Measurements from ENCODE around the gene CDK7.

The CDK7 gene

GRCh38 chr5:69284203-69284602 lies 49.5 kb downstream of the CDK7 start:
- Histone ChIP-seq H3K4me1 (ENCODE audit: control insufficient read depth, insufficient read depth, low read length) (peaks cover 13% of the 10 kb centered on the region), H3K9me3 (ENCODE audit: control insufficient read depth, low read length) (no peaks in the 10 kb centered on the region), H3K27me3 (ENCODE audit: control insufficient read depth, insufficient read depth, low read length, poor library complexity, severe bottlenecking) (no peaks in the 10 kb centered on the region), H3K27ac (ENCODE audit: insufficient read depth, low read depth, low read length, poor library complexity, severe bottlenecking) (no peak overlapping the region), H3K4me3 (ENCODE audit: insufficient read depth, low read depth, low read length) (no peak overlapping the region), H3K36me3 (ENCODE audit: control insufficient read depth, insufficient read depth, low read length) (peaks cover 5% of the 10 kb centered on the region)
- WGBS, 2 experiments = 90 to 95% methylated on average over 1 of the region's 2 CpGs

GRCh38 chr5:69285448-69286116 lies 50.9 kb downstream of the CDK7 start:
- no peak overlapping the region for H3K27ac ChIP-seq (ENCODE audit: insufficient read depth, low read depth, low read length, poor library complexity, severe bottlenecking)
- H3K36me3 ChIP-seq (ENCODE audit: control insufficient read depth, insufficient read depth, low read length) = peaks cover 2% of the 10 kb centered on the region
- no peaks in the 10 kb centered on the region for H3K27me3 ChIP-seq (ENCODE audit: control insufficient read depth, insufficient read depth, low read length, poor library complexity, severe bottlenecking)
- 83% methylated on average over 5 of the region's 5 CpGs for WGBS, 2 experiments
- H3K9me3 ChIP-seq (ENCODE audit: control insufficient read depth, low read length) = no peaks in the 10 kb centered on the region
- H3K4me1 ChIP-seq (ENCODE audit: control insufficient read depth, insufficient read depth, low read length) = peaks cover 13% of the 10 kb centered on the region
- no peak overlapping the region for H3K4me3 ChIP-seq (ENCODE audit: insufficient read depth, low read depth, low read length)

DNA sequence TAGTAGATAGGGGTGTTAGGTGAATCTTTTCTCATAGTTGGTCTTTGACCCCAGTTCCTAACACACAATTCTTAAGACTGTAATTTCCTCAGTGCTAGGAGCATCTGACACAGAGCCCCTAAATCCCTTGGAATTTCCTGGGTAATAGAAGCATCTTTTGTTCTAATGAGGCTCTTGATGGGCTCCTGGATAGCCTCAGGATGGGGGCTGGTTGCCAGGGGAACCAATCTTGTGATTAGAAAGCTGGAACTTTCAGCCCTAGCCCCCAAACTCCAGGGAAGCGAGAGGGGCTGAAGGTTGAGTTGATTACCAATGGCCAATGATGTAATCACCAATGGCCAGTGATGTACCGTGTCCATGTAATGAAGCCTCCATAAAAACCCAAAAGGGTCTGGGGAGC lies 53.4 kb downstream of the CDK7 start:
- H3K27ac ChIP-seq (ENCODE audit: insufficient read depth, low read depth, low read length, poor library complexity, severe bottlenecking) = peak overlapping the region; percentile 44
- no peaks in the 10 kb centered on the region for H3K27me3 ChIP-seq (ENCODE audit: control insufficient read depth, insufficient read depth, low read length, poor library complexity, severe bottlenecking)
- H3K4me1 ChIP-seq (ENCODE audit: control insufficient read depth, insufficient read depth, low read length) = peaks cover 13% of the 10 kb centered on the region
- H3K36me3 ChIP-seq (ENCODE audit: control insufficient read depth, insufficient read depth, low read length) = no peaks in the 10 kb centered on the region
- 36 to 41% methylated on average over 2 of the region's 2 CpGs for WGBS, 2 experiments
- no peaks in the 10 kb centered on the region for H3K9me3 ChIP-seq (ENCODE audit: control insufficient read depth, low read length)
- no peak overlapping the region for H3K4me3 ChIP-seq (ENCODE audit: insufficient read depth, low read depth, low read length)

- no peak overlapping the region for H3K27ac ChIP-seq (ENCODE audit: insufficient read depth, low read depth, low read length, poor library complexity, severe bottlenecking)
- H3K4me3 ChIP-seq (ENCODE audit: insufficient read depth, low read depth, low read length) = no peak overlapping the region
- H3K4me1 ChIP-seq (ENCODE audit: control insufficient read depth, insufficient read depth, low read length) = peaks cover 13% of the 10 kb centered on the region
- no peaks in the 10 kb centered on the region for H3K27me3 ChIP-seq (ENCODE audit: control insufficient read depth, insufficient read depth, low read length, poor library complexity, severe bottlenecking)
- H3K9me3 ChIP-seq (ENCODE audit: control insufficient read depth, low read length) = no peaks in the 10 kb centered on the region
- H3K36me3 ChIP-seq (ENCODE audit: control insufficient read depth, insufficient read depth, low read length) = no peaks in the 10 kb centered on the region
- WGBS, 2 experiments = 69 to 90% methylated on average over 1 of the region's 1 CpG
Measured at GRCh38 chr5:69288688-69289087, 54.0 kb downstream of the CDK7 start.

- H3K4me3 ChIP-seq (ENCODE audit: insufficient read depth, low read depth, low read length) = no peak overlapping the region
- H3K36me3 ChIP-seq (ENCODE audit: control insufficient read depth, insufficient read depth, low read length) = no peaks in the 10 kb centered on the region
- no peak overlapping the region for H3K27ac ChIP-seq (ENCODE audit: insufficient read depth, low read depth, low read length, poor library complexity, severe bottlenecking)
- peaks cover 13% of the 10 kb centered on the region for H3K4me1 ChIP-seq (ENCODE audit: control insufficient read depth, insufficient read depth, low read length)
- no peaks in the 10 kb centered on the region for H3K9me3 ChIP-seq (ENCODE audit: control insufficient read depth, low read length)
- 96 to 97% methylated on average over 1 to 2 of the region's 2 CpGs for WGBS, 2 experiments
- H3K27me3 ChIP-seq (ENCODE audit: control insufficient read depth, insufficient read depth, low read length, poor library complexity, severe bottlenecking) = no peaks in the 10 kb centered on the region
Measured at GRCh38 chr5:69292306-69292705, 57.6 kb downstream of the CDK7 start.

DNA sequence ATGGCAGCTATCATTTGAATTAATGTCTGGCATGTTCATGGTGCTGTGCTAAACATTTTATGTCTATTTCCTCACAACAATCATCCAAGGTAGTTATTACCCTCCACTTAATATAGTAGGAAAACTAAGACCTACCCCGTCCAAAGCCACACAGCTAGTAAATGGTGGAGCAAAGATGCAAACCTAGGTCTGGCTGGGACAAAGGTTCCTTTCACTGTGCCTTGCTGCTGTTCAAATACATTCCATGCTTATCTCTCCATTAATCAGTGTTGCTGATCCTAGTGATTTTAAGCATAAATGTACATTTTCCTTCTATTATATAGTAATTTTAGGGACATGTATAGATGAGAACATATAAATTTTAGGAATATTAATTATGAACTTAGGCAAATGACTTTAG lies 59.2 kb downstream of the CDK7 start:
- Histone ChIP-seq H3K27me3 (ENCODE audit: control insufficient read depth, insufficient read depth, low read length, poor library complexity, severe bottlenecking) (no peaks in the 10 kb centered on the region), H3K9me3 (ENCODE audit: control insufficient read depth, low read length) (no peaks in the 10 kb centered on the region), H3K4me1 (ENCODE audit: control insufficient read depth, insufficient read depth, low read length) (peaks cover 4% of the 10 kb centered on the region), H3K36me3 (ENCODE audit: control insufficient read depth, insufficient read depth, low read length) (no peaks in the 10 kb centered on the region), H3K4me3 (ENCODE audit: insufficient read depth, low read depth, low read length) (no peak overlapping the region), H3K27ac (ENCODE audit: insufficient read depth, low read depth, low read length, poor library complexity, severe bottlenecking) (no peak overlapping the region)
- 0% methylated on average over 1 of the region's 1 CpG for WGBS, 2 experiments

GRCh38 chr5:69295088-69295754 lies 60.5 kb downstream of the CDK7 start:
- no peak overlapping the region for H3K27ac ChIP-seq (ENCODE audit: insufficient read depth, low read depth, low read length, poor library complexity, severe bottlenecking)
- no peaks in the 10 kb centered on the region for H3K36me3 ChIP-seq (ENCODE audit: control insufficient read depth, insufficient read depth, low read length)
- H3K4me3 ChIP-seq (ENCODE audit: insufficient read depth, low read depth, low read length) = no peak overlapping the region
- no peaks in the 10 kb centered on the region for H3K9me3 ChIP-seq (ENCODE audit: control insufficient read depth, low read length)
- no peaks in the 10 kb centered on the region for H3K4me1 ChIP-seq (ENCODE audit: control insufficient read depth, insufficient read depth, low read length)
- WGBS, 2 experiments = 81 to 82% methylated on average over 8 to 10 of the region's 10 CpGs
- no peaks in the 10 kb centered on the region for H3K27me3 ChIP-seq (ENCODE audit: control insufficient read depth, insufficient read depth, low read length, poor library complexity, severe bottlenecking)

GRCh38 chr5:69299625-69300024 lies 64.9 kb downstream of the CDK7 start:
- Histone ChIP-seq H3K27ac (ENCODE audit: insufficient read depth, low read depth, low read length, poor library complexity, severe bottlenecking) (no peak overlapping the region), H3K36me3 (ENCODE audit: control insufficient read depth, insufficient read depth, low read length) (no peaks in the 10 kb centered on the region), H3K27me3 (ENCODE audit: control insufficient read depth, insufficient read depth, low read length, poor library complexity, severe bottlenecking) (no peaks in the 10 kb centered on the region), H3K4me3 (ENCODE audit: insufficient read depth, low read depth, low read length) (no peak overlapping the region), H3K9me3 (ENCODE audit: control insufficient read depth, low read length) (no peaks in the 10 kb centered on the region), H3K4me1 (ENCODE audit: control insufficient read depth, insufficient read depth, low read length) (no peaks in the 10 kb centered on the region)
- 94 to 97% methylated on average over 6 of the region's 6 CpGs for WGBS, 2 experiments

- WGBS, 2 experiments = 88 to 89% methylated on average over 5 of the region's 5 CpGs
- no peak overlapping the region for H3K27ac ChIP-seq (ENCODE audit: insufficient read depth, low read depth, low read length, poor library complexity, severe bottlenecking)
- no peaks in the 10 kb centered on the region for H3K4me1 ChIP-seq (ENCODE audit: control insufficient read depth, insufficient read depth, low read length)
- no peak overlapping the region for H3K4me3 ChIP-seq (ENCODE audit: insufficient read depth, low read depth, low read length)
- no peaks in the 10 kb centered on the region for H3K27me3 ChIP-seq (ENCODE audit: control insufficient read depth, insufficient read depth, low read length, poor library complexity, severe bottlenecking)
- H3K36me3 ChIP-seq (ENCODE audit: control insufficient read depth, insufficient read depth, low read length) = no peaks in the 10 kb centered on the region
- H3K9me3 ChIP-seq (ENCODE audit: control insufficient read depth, low read length) = no peaks in the 10 kb centered on the region
Measured at GRCh38 chr5:69300537-69301203, 66.0 kb downstream of the CDK7 start.

GRCh38 chr5:69305512-69305911 lies 70.8 kb downstream of the CDK7 start:
- peaks cover 11% of the 10 kb centered on the region for H3K36me3 ChIP-seq (ENCODE audit: control insufficient read depth, insufficient read depth, low read length)
- H3K9me3 ChIP-seq (ENCODE audit: control insufficient read depth, low read length) = no peaks in the 10 kb centered on the region
- no peak overlapping the region for H3K4me3 ChIP-seq (ENCODE audit: insufficient read depth, low read depth, low read length)
- 93 to 98% methylated on average over 8 of the region's 8 CpGs for WGBS, 2 experiments
- H3K27me3 ChIP-seq (ENCODE audit: control insufficient read depth, insufficient read depth, low read length, poor library complexity, severe bottlenecking) = no peaks in the 10 kb centered on the region
- H3K27ac ChIP-seq (ENCODE audit: insufficient read depth, low read depth, low read length, poor library complexity, severe bottlenecking) = no peak overlapping the region
- H3K4me1 ChIP-seq (ENCODE audit: control insufficient read depth, insufficient read depth, low read length) = no peaks in the 10 kb centered on the region

All from ectodermal cell (in vitro differentiated cells).